A172 (cell line): ENCODE data around the gene SCARB2. TPM values are rescaled to one million over a fixed set of nuclear protein-coding genes. Genes with fewer than 3 reads are reported as not detected.
A peak's percentile ranks its signal among the peaks of the same experiment; 100 is the strongest.
"Not testable (repeated sequence)": the region's sequence is repeated elsewhere in the genome, so short reads cannot be mapped to it uniquely, and the experiment has no call there.

Experiments used
- DNase-seq: peaks from one replicate; pipeline ENCODE4 v3.0.0-alpha.2; 2015; ENCODE audit warnings: low spot score
- total RNA-seq: library from RNA; depleted of rRNA; stranded (reverse); fragments of >200 nt; shearing (Covaris generic); gene quantifications from 2 replicates; pipeline ENCODE4 v1.2.3, GENCODE V29; 2014; rRNA removed

SCARB2 gene
- total RNA-seq: 113 and 136 TPM in 2 replicates

GRCh38 chr4:76213415-76214176 lies at the start of gene SCARB2:
Gene SCARB2 (minus strand): TSS chr4:76213824. CDS start chr4:76213543, 281 bp downstream.
- DNase-seq: peak; percentile 31

- DNase-seq: no peak
These were observed 46.9 kb upstream of the SCARB2 start for GRCh38 chr4:76260571-76260970.

- DNase-seq: no peak
These were observed 44.2 kb upstream of the SCARB2 start for GRCh38 chr4:76257824-76258223.

- no peak for DNase-seq
These were observed 43.3 kb upstream of the SCARB2 start for GRCh38 chr4:76256968-76257367.

- DNase-seq: no peak
These were observed 42.4 kb upstream of the SCARB2 start for GRCh38 chr4:76256032-76256431.

GRCh38 chr4:76253511-76253910 lies 39.9 kb upstream of the SCARB2 start:
- no peak for DNase-seq

- no peak for DNase-seq
These were observed 38.6 kb upstream of the SCARB2 start for GRCh38 chr4:76252271-76252653.

- peak; percentile 10 for DNase-seq
These were observed 38.0 kb upstream of the SCARB2 start, which contains the start of gene FAM47E for GRCh38 chr4:76251441-76252270. Gene FAM47E (plus strand): TSS chr4:76251721. CDS start chr4:76251747, 26 bp downstream.

GRCh38 chr4:76250962-76251361 lies 37.3 kb upstream of the SCARB2 start:
- no peak for DNase-seq

GRCh38 chr4:76246852-76247251 lies 33.2 kb upstream of the SCARB2 start:
- no peak for DNase-seq

GRCh38 chr4:76246025-76246424 lies 32.4 kb upstream of the SCARB2 start:
- no peak for DNase-seq

GRCh38 chr4:76243877-76244276 lies 30.3 kb upstream of the SCARB2 start:
- DNase-seq: not testable (repeated sequence)

- DNase-seq: no peak
These were observed 26.6 kb upstream of the SCARB2 start for GRCh38 chr4:76240236-76240635.

- DNase-seq: no peak
These were observed 25.1 kb upstream of the SCARB2 start for GRCh38 chr4:76238701-76239100.

- DNase-seq: no peak
These were observed 24.6 kb upstream of the SCARB2 start for GRCh38 chr4:76238236-76238635.

GRCh38 chr4:76235915-76236314 lies 22.3 kb upstream of the SCARB2 start:
- DNase-seq: no peak

GRCh38 chr4:76235407-76235806 lies 21.8 kb upstream of the SCARB2 start:
- DNase-seq: no peak

- DNase-seq: no peak
These were observed 21.0 kb upstream of the SCARB2 start for GRCh38 chr4:76234679-76235044.

GRCh38 chr4:76233967-76234678 lies 20.5 kb upstream of the SCARB2 start:
- DNase-seq: no peak

- no peak for DNase-seq
These were observed 19.9 kb upstream of the SCARB2 start for GRCh38 chr4:76233529-76233928.

GRCh38 chr4:76233083-76233482 lies 19.5 kb upstream of the SCARB2 start:
- DNase-seq: no peak

GRCh38 chr4:76232681-76233080 lies 19.1 kb upstream of the SCARB2 start:
- DNase-seq: no peak
